Measurements from ENCODE around the gene CUX1.
"Not testable (repeated sequence)": the region's sequence is repeated elsewhere in the genome, so short reads cannot be mapped to it uniquely, and the experiment has no call there.

Gene CUX1

DNA sequence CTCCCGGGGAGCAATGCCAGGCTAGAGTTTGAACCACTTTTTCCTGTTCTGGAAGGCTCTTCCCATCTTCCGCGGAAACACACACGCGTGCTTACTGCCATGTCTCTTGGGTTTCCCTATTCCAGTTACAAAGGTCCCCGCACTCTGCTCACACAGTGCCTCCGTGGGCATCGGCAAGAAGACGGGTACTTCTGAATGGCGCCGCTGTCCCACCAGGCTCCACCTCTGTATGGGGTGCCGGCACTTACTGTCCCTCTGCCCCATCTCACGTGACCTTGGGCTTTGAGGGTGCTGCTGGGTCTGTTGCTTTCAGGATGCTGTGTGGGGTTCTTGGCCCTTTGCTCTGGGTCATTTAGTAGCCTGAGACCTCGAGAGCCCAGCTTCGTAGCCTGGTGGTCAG is 298.5 kb downstream of the CUX1 start:
- DNase-seq: no peak

DNA sequence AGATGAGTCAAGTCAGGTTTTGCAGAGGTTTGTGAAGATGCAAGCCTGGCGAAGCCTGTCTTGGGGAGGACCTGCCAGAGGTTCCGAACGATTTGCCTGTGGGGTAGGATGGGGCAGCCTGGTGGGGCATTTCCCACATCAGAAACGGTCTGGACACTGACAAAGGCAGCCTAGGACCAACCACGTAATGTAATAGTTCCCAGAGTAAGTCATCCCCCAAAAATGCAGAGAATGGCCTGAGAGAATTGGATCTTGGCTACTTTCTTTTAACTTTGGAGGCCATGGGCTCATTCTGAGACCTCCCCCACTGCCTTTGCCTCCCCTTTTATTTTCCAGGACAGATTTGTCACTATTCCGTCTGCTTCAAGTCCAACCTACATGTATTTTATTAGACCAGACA is 300.3 kb downstream of the CUX1 start:
- DNase-seq: no peak

- no peak for DNase-seq
Observed at GRCh38 chr7:102119213-102119651, 301.8 kb downstream of the CUX1 start.

DNA sequence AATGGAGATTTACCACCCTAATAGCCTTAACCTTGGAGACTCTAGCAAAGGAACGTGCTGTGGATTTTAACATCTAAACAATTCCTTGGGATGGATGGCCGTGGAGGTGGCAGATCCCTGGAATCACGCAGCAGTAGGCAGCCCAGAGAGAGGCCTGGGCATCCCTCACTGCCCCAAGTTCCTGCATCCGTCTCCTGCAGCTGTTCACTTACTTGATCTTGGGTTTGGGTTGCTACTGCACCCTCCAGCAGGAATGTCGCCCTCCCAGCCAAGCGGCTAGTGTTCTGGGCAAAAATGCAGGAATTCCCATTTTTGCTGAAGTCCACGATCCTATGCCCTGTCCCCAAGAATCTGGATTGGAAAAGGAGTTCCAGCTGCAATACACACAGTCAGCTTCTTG is 302.5 kb downstream of the CUX1 start:
- no peak for DNase-seq

DNA sequence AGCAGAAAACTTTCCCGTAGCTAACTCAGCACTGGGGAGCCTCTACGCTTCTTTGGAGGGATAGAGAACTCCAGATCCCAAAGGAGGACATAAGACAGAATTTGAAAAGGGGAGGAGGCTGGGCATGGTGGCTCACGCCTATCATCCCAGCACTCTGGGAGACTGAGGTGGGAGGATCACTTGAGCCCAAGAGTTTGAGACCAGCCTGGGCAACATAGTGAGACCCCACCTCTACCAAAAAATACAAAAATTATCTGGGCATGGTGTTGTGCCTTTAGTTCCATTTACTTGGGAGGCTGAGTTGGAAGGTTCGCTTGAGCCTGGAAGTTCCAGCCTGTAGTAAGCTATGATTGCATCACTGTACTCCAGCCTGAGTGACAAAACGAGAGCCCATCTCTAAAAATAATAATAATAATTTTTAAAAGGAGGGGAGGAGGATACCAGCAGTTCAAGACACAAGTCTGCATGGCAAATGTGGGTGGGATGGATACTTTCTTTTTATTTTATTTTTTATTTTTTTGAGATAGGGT is 303.3 kb downstream of the CUX1 start:
- no peak for DNase-seq

DNA sequence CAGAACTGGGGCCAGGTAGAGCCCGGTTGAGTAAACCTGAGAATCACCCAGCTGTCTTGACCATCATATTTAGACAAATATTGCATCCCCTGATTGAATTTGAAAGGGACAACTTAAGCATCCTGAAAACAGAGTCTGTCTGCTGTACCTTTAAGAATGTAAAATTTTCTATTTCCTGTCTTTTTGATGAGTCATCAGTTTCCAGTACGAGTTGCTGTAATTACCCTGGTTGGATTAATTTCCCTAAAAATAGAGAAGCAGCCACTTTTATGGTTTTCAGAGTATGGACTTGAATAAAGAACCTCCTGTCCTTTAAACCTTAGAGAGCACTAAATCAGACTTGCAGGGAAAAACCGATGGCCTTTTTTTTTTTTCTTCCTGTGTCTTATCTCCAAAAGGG is 304.6 kb downstream of the CUX1 start:
- DNase-seq: no peak

DNA sequence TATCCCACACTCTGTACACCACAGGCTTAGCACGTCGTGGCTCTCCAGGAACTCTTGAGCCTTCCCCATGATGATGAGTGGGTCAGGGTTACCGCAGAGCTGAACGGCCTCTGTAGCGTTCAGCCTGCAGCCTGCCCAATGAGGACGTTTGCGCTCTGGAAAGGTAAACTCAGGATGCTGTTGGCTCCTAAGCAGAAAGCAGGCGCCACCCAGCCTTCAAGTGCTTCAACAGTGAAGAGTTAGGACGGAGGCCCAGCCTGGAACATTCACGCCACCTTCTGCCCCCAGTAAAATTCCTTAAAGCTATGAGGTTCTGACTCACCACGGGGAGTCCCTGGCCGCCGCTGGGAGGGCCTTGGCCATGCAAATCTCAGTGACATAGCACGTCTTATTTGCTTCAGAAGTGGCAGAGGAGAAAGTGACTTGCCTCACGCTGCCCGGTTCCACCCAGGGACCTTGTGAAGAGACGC is 307.7 kb downstream of the CUX1 start:
- no peak for DNase-seq

DNA sequence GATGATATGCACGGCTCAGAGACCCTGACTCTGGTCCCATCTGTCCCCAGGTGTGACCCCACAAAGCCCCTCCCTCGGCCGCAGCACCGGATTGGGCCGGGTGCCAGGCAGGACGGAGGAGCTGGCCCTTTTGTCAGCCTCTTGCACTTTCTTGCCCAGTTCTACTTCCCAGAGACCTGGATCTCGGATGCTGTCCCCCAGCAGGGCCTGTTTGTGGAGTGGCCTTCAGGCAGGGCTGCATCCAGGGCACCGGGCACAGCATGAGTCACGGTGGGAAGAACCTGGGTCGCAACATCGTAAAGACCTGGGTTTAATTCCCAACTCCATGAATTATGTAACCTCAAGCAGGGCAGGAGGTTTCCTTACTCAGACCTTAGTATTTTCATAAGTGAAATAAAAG is 310.9 kb downstream of the CUX1 start:
- no peak for DNase-seq

DNA sequence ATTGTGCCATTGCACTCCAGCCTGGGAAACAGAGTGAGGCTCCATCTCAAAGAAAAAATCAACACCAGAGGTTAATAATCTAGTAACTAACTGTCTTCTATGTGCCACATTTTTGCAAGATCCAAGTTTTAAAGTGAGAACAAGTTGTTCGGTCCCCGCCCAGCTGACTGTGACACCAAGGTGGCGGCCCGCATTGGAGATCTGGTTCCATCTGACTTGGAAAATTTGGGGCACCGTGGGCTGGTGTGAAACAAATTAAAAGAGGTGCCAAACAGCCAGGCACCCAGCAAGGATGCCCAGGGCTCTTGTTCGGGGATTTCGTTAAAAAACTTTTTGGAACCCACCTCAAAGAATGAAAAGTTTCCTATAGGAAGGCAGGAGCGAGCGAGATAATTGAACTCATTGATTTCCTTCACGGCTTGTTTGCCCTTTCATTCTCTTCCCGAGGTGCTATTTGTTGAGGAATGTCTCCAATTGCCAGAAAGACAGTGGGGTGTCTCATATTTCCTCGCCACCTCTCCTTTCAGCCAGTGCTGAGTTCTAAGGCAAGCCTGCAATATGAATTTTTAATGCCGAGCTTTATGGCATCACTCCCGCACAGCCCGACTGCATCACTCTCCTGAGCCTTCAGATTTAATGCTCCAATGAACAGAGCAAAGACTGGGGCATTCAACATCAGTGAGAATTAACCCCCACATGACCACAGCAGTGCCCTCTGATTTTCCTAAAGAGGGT is 312.4 kb downstream of the CUX1 start:
- DNase-seq: no peak

DNA sequence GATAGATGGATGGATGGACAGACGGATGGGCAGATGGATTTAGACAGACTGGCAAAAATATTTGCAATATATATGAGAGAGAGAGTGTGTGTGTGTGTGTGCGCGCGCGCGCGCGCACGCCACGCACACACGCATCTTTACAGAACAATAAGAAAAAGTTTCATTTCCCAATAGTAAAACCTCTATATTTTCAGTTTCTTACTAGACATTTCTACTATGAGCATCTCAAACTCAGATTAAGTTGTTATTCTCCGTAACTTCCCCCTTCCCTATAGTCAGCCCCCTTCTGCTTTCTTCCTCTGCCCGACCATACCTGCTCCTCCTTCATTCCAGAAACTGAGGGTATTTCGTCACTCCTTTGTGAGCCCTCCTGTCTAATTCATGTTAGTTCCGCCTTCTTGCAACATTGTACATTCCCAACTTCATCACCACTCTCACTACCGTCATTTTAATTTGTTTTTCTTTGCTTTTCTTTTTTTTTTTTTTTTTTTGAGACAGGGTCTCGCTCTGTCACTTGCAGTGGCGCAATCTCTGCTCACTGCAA is 314.9 kb downstream of the CUX1 start:
- DNase-seq: no peak

- DNase-seq: no peak
Observed at GRCh38 chr7:102138676-102139075, 321.2 kb downstream of the CUX1 start.

- no peak for DNase-seq
Observed at GRCh38 chr7:102140952-102141370, 323.5 kb downstream of the CUX1 start.

DNA sequence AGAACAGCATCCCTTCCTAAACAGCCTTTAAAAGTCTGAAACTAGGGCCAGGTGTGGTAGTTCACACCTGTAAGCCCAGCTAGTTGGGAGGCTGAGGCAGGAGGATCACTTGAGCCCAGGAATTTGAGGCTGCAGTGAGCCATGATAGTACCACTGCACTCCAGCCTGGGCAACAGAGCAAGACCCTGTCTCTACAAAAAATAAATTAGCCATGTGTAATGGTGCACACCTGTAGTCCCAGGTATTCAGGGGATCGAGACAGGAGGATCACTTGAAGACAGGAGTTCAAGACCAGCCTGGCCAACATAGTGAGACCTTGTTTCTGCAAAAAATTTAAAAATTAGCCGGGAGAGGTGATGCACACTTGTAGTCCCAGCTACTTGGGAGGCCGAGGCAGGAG is 325.0 kb downstream of the CUX1 start:
- DNase-seq: not testable (repeated sequence)

DNA sequence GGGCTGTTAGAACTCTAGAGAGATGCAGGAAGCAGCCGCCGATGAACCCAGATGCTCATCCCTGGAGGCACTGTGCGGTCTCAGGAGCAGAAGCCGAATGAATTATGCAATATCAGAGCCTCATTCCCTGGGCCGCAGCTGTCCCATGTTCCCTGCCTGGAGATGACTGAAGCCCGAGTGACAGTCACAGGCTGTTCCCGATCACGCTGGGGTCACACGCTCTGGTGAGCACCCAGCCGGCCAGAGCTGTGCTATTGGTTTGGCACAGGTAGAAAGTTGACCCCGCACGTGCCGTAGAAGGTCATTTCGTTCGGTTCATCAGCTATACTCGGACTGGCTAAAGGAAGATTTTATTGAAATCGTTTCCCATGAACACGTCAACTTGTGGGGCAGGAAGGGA is 328.7 kb downstream of the CUX1 start:
- DNase-seq: no peak

GRCh38 chr7:102147008-102147407 is 329.6 kb downstream of the CUX1 start:
- no peak for DNase-seq

- no peak for DNase-seq
Observed at GRCh38 chr7:102148799-102149198, 331.4 kb downstream of the CUX1 start.

GRCh38 chr7:102149416-102149815 is 332.0 kb downstream of the CUX1 start:
- no peak for DNase-seq

- DNase-seq: no peak
Observed at GRCh38 chr7:102150266-102150665, 332.8 kb downstream of the CUX1 start.

- no peak for DNase-seq
Observed at GRCh38 chr7:102152672-102153598, 335.5 kb downstream of the CUX1 start.

DNA sequence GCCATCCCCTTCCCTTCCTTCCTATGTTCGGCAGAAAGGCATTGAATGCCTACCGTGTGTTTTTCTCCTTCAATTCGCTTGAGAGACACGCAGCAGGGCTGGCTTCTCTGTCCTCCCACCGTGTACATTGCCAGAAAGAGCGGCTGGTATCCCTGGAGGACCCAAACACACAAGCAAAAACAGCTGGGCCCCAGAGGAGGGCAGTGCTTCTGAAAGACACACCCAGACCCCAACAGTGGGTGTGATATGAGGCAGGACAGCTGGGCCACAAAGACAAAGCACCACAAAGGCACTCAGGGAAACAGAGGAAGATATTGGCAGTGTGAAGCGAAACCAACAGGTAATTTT is 336.1 kb downstream of the CUX1 start:
- no peak for DNase-seq

DNA sequence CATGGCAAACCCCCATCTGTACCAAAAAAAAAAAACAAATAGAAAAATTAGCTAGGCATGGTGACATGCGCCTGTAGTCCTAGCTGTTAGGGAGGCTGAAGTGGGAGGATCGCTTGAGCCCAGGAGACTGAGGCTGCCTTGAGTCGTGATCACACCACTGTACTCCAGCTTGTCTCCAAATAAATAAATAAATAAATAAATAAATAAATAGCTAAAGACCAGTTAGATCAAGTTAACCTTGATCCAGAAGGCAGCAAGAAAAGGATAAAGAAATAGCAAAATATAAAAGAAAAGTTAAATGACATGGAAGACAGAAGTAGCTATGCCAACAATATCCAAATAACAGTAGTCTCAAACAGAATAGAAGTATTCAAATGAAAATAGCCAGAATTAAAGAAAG is 337.0 kb downstream of the CUX1 start:
- DNase-seq: no peak

GRCh38 chr7:102155821-102156441 is 338.5 kb downstream of the CUX1 start:
- no peak for DNase-seq

GRCh38 chr7:102156867-102157266 is 339.4 kb downstream of the CUX1 start:
- DNase-seq: no peak
